ENCODE data around the gene TRIM73.
"Not testable (repeated sequence)": the region's sequence is repeated elsewhere in the genome, so short reads cannot be mapped to it uniquely, and the experiment has no call there.

The TRIM73 gene

DNA sequence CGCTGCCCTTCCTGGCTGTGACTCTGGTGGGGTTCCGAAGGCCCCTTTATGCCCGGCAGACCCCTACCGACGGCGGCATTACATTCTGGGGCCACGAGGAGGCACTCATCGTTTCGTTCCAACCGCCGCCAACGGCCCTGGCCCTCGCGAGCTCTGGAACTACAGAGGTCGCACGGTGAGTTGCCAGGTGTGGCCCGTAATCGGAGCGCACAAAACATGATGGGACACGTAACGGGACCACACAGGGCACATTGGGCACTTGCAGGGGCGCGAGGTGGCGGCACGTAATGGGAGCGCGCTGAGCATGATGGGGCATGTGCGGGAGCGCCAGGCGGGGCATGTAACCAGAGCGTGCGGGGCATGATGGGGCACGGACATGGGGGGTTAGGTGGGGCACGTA, at the start of gene TRIM73:
Gene TRIM73 (plus strand): TSS at position 301 of the 400 bp plus-strand sequence. CDS start 3,305 bp downstream, outside the sequence.
- not testable (repeated sequence) for DNase-seq

DNA sequence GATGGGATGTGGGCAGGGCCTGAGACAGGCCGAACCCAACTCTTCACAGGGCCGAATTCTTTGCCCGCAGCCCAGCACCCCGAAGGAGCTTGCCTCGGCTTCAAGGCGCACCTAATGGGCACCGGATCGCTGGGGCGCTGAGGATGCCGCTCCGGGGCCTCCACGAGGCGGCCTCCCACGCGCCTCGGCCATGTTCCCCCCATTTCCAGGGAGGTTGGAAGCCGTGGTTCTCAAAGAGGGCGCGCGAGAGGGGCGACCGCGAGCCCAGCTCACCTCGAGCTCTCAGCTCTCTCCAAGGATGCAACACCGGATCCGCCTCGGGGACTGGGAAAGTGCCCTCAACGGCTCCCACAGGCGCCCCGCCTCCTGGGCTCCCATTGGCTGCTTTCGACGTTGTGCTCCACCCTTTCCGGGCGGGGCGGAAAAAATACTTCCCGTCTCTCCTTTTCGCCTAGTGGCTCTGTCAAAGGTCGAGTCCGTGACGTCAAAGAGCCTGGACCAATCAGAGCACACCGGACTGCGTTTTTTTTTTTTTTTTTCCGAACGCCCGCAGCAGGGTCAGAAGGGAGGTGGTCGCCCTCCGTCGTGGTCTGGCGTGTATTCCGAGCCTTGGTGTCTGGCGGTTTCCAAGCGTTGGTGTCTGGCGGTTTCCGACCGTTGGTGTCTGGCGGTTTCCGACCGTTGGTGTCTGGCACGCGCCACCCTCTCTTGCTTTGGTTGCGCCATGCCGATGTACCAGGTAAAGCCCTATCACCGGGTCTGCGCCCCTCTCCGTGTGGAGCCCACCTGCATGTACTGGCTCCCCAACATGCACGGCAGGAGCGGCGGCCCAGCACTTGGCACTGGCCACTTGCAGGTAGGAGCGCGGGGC, 36.5 kb upstream of the TRIM73 start:
- not testable (repeated sequence) for DNase-seq

DNA sequence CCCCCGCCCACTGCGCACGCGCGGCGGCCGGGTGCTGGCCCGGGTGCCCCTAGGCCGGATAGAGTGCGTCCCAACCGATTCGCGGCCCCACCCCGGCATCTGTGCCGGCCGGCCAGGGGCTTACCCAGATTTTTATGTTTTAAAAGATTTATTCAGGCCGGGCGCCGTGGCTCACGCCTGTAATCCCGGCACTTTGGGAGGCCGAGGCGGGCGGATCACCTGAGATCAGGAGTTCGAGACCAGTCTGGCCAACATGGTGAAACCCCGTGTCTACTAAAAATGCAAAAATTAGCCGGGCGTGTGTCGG, 35.9 kb upstream of the TRIM73 start:
- not testable (repeated sequence) for DNase-seq

DNA sequence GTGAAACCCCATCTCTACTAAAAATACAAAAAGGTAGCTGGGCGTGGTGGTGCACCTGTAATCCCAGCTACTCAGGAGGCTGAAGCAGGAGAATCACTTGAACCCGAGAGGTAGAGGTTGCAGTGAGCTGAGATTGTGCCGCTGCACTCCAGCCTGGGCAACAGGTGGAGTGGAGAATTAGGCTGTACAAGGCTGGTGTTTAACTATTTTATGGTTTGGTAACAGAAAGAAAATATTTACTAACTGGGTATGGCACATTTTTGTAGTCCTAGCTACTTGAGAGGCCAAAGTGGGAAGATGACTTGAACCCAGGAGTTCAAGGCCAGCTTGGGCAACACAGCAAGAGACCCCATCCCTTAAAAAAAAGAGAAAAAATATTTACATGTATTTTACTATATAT, 31.4 kb upstream of the TRIM73 start:
- DNase-seq, result not testable (repeated sequence)

DNA sequence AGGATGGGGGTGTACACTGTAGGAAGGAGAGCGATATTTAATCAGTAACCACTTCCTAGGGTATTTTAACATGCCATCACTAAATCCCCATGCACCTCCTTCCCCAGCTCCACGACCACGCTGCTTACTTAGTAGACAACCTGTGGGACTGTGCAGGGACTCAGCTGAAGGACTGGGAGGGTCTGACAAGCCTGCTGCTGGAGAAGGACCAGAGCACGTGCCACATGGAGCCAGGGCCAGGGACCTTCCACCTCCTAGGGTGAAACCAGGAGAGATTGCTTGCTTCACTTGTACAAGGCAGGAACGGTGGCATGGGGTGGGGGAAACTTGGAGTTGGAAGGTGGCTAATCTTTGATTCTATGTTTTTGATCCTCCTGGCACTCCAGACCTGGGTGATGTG, 28.8 kb upstream of the TRIM73 start:
- DNase-seq, result not testable (repeated sequence)

DNA sequence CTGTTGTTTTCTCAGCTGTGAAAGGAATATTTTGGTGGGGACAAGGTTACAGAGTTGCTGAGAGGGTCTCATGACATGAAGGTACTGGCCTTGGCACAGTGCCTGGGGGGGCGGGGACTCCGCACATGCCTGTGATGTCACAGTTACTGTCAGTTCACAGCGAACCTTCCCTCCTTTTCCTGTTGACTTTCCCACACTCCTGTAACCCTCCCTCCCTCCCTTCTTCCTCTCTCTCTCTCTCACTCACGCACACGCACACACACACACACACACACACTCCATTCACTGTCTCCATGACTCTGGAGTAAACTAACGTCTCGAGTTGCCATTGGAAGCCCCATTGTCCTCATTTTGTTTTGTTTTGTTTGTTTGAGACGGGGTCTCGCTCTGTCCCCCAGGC, 28.1 kb upstream of the TRIM73 start:
- DNase-seq, result not testable (repeated sequence)

DNA sequence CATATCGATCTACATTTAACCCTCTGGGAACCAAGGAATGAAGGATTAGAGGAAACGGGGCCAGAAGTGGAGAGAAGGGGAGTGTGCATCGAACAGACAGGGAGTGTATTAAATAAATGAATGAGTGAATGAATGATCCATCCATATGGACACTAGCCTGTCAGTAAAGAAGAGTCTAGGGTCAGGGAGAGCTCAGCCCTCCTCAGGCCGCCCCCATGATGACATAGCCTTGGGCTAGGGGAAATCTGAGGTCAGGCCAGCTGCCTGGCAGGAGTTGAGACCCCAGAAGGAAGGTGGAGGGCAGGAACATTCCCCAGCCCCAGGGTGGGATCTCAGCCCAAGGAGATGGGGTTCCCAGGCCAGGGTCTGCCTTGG, 21.3 kb upstream of the TRIM73 start:
- DNase-seq, result not testable (repeated sequence)

DNA sequence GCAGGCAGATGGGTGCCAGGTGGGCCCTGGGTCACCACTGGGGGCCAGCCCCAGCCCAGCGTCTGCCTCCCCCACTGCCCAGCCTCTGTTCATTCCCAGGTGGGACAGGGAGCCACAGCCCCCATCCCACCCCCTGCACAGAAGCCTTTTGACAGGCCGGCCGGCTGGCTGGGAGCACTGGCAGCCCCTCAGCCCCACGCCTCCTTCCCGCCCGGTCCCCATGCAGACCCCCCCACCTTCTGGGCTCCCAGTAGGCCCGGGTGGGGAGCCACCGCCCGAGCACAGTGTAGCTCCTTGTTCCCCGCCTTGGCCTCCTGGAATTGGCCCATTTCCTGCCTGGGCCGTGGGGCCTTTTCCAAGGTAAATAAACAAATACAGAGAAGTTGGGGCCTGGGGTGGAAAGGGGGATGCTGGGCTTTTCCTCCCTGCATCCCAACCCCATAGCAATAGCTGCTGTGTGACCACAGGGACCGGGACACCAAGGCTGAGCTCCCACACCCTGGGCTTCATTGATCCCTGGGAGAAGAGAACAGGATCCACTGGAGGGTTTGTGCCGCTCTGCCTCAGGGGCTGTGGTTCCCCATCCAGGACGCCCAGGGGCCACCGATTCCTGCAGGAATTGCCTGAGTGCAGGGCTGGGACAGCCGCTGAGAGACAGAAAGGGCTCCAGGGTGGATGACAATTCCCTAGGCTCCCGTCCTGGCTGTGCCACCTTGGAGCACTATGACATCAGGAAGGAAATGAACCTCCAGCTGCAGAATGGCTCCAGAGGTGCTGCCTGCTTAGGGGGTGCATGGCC, 20.7 kb upstream of the TRIM73 start:
- not testable (repeated sequence) for DNase-seq

DNA sequence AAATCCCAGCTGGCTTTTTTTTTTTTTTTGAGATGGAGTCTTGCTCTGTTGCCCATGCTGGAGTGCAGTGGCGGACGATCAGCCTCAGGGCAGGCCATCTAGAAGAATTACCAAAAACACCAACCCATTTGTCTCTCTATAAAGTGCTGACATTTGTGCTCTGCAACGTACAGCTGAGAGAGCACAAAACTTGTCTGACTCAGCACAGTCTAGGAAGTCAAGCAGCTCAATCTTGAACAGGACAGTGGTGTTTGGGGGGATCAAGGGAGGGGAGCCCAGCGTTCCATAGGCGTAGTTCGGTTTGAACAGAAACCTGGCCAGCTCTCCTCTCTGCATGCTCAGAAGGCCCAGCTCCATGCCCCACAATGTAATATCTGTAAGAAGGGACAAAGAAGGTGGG, 2.2 kb upstream of the TRIM73 start:
- DNase-seq, result not testable (repeated sequence)

DNA sequence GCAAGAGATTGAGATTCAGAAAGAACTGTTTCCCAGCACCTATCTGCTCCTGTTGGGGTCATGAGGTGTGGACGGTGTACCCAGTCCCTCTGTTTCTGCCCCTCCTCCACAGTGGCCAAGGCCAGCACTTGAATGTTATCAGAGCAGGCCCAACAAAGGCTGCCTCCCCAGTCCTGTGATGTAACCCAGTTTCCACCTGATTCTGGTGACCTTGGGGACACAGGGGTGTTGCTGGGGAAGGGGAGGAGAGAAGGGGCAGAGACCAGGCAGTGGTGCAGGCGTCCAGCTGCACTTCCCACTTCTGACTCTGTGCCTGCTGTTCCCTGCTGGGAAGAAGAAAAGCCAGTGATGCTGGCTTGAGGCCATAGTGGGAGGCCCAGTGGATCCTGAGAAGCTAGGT, 2.4 kb downstream of the TRIM73 start:
- not testable (repeated sequence) for DNase-seq

DNA sequence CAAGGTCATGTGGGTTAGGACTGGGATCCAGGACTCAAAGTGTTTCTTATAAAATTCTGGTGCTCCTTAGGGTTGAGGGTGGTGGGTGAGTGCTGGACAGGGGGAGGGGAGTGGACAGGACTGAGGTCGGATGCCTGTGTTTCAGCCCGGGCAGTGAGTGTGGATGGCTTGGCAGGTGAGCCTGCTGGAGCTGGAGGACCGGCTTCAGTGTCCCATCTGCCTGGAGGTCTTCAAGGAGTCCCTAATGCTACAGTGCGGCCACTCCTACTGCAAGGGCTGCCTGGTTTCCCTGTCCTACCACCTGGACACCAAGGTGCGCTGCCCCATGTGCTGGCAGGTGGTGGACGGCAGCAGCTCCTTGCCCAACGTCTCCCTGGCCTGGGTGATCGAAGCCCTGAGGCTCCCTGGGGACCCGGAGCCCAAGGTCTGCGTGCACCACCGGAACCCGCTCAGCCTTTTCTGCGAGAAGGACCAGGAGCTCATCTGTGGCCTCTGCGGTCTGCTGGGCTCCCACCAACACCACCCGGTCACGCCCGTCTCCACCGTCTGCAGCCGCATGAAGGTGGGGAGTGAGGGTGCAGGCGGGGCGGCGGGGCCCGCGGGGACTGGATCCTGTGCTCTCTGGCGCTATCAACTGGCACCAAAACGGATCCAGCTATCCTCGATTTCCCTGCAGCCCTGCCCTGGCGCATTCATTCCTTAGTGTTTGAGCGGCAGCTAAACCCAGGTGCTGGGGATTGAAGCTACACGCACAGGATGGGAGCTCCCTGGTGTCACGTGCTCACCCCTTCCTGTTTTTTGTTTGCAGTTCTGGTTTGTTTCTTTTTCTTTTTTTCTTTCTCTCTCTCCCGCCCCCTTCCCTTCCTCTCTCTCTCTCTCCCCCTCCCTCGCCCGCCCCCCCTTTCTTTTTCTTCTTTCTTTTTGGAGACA, 3.6 kb downstream of the TRIM73 start:
- not testable (repeated sequence) for DNase-seq

DNA sequence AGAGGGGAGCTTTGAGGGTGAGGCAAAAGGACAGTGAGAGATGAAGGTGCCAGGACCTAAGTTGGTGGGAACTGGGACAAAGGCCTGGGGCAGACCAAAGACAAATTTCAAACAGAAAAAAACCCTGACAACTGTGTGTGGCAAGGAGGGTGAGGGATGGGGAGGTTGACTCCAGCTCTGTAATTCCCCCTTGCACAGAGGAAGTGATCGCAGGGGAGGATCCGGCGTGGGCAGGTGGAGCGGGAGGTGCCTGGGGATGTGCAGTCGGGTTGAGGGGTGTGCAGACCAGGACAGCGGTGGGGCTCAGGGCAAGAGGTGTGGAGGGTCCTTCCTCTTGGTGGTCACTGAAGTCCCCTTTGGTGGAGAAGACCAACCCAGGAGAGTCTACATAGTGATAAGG, 5.1 kb downstream of the TRIM73 start:
- DNase-seq, result not testable (repeated sequence)

DNA sequence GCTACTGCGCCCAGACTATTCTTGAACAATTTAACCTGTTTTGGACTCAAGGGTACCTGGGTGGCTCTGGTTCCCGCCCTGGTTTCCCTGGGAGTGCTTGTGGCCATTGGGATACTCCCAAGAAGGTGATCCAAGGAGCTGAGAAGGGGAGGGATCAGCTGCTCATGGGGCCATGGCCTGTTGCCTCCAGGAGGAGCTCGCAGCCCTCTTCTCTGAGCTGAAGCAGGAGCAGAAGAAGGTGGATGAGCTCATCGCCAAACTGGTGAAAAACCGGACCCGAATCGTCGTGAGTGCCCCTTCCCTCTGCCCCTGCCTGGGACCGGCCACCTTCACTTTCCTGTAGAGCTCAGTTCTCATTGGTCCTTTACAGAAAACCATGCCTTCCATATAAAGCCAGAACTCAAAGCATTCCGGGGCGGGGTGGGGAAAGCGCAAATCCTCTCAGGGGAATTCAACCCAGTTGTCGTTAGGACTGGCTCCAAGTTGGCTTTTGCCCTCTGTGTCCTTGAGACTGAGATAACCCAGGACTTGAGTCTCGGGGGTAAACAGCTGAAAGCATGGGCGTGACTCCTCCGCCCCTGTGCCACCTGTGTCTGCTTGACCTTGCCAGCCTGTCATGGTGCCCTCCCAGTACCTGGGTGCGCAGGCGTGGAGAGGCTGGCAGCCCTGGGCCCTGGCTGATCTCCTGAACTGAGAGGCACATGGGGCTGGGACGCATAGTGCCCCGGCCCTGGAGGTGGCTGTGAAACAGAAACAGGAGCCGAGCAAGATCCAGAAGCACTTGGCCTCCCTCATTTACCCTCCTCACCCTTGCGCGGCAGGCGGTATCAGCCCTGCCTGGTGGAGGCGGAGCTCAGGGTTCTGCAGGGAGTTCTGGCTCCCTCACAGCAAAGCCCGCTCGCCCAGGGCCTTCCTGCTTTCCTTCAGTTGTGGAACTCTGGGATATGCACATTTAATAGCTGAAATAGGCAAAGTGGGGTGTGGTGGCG, 8.3 kb downstream of the TRIM73 start:
- DNase-seq, result not testable (repeated sequence)

DNA sequence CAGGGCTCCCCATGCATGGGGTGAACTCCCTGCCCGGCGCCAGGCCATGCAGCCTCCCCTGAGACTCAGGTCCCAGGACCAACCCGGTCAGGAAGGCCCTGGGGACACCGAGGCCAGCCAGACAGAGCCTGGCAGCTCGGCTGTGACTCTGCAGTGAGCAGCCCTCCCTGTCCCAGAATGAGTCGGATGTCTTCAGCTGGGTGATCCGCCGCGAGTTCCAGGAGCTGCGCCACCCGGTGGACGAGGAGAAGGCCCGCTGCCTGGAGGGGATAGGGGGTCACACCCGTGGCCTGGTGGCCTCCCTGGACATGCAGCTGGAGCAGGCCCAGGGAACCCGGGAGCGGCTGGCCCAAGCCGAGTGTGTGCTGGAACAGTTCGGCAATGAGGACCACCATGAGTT, 9.2 kb downstream of the TRIM73 start:
- not testable (repeated sequence) for DNase-seq

DNA sequence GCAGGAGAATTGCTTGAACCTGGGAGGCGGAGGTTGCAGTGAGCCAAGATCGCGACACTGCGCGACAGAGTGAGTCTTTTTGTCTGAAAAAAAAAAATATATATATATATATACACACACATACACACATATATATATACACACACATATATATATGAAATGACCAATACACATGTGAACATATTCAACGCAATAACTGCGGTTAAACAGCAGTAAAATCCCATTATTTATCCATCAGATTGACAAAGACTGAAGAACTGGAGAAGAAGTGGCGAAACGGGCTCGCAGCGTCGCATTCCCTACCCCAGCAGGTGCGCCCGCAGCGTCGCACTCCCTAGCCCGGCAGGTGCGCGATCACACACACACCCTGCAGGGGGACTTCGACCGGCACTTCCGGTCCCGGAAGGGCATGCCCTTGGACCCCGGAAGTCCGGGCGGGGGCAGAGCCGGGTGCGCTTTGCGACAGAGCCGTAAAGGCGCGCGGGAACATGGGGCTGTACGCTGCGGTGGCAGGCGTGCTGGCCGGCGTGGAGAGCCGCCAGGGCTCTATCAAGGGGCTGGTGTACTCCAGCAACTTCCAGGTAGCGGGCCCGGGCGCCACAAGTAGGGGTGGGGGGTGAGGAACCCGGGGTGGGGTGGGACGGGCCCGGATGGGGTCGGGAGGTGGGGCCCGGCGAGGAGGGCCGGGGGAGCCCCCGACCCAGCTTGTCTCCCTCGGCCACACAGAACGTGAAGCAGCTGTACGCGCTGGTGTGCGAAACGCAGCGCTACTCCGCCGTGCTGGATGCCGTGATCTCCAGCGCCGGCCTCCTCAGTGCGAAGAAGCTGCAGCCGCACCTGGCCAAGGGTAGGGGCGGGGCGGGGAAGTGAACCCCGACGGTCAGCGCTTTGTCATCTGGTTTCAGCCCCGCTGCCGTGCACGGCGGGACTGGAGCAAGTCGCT, 14.7 kb downstream of the TRIM73 start:
- not testable (repeated sequence) for DNase-seq

DNA sequence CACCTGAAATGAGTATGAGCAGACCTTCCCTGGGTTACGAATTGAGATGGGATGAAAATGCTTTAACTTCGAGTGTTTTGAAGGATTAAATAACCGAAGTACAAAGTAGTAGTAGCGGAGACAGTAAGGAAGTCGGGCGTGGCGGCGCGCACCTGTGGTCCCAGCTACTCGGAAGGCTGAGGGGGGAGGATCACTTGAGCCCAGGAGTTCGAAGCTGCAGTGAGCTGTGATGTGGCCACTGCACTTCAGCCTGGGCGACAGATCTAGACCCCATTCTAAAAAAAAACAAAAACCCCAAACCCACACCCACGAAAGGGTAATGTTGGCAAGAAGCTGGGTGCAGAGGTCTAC, 15.4 kb downstream of the TRIM73 start:
- not testable (repeated sequence) for DNase-seq

DNA sequence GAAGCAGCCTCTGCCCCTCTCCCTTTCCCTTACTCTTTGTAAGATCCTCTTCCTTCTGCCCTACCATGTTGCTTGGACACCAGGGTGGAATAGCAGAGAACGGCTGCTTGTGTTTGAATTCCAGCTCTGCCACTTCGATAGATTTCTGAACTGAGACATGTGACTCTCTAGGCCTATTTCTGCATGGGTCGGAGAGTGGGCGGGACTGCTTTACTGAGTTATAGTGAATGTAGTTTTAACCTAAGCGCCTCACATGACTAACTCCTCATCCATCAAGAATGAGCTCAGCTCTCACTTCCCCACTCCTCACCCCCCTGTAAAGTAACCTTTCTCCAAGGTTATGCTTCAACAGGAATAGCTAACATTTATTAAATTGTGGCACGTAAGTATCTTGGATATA, 18.8 kb downstream of the TRIM73 start:
- not testable (repeated sequence) for DNase-seq

DNA sequence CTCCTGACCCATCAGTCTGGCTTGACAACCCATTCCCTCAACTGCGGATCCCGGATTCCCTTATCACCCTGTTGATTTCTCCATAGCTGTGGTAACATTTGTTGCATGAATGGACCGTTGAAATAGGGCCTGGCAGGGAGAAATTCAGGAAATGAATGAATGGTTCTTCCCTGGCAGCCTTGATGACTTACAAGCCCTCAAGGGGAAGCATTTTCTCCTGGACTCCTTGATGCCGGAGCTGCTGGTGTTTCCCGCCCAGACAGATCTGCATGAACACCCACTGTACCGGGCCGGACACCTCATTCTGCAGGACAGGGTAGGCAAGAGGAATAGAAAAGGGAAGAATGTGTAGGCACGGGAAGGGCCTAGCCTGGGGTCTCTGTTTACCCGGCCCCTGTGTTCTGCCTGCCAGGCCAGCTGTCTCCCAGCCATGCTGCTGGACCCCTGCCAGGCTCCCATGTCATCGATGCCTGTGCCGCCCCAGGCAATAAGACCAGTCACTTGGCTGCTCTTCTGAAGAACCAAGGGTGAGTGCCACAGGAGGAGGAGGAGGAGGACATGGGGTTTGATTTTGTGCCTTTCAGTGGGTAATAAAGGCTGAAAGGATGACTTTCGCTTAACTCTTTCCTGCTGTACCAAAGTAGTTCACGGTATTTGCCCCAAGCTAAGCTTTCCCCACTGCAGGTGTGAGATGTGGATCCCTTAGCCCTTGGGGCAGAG, 19.4 kb downstream of the TRIM73 start:
- not testable (repeated sequence) for DNase-seq

DNA sequence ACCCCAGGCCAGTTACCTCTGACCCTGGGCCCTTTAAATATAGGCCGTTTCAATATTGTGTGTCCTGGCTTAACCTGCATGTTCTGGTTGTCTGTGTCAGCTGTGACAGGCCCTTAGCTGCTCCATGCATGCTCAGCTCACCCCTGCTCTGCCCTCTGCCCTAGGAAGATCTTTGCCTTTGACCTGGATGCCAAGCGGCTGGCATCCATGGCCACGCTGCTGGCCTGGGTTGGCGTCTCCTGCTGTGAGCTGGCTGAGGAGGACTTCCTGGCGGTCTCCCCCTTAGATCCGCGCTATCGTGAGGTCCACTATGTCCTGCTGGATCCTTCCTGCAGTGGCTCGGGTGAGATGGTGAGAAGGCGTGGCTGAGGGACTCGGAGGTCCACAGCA, 20.0 kb downstream of the TRIM73 start:
- DNase-seq, result not testable (repeated sequence)
